HL-60 (cell line): ENCODE data around the gene ARMC9.

Experiments
- DNase-seq, 2 experiments: peaks; one replicate each; pipeline ENCODE4 v3.0.0-alpha.2; 2010 to 2020; ENCODE audit warnings: low read depth in 1 of 2, low spot score in 1 of 2
- H3K27ac ChIP-seq: fragments of 250-450 bp; sonication (Bioruptor Pico); replicated peaks from 2 replicates; pipeline ENCODE4 v1.5.1; 2020; ENCODE audit warnings: mild to moderate bottlenecking, moderate library complexity
- H3K27me3 ChIP-seq: fragments of 250-450 bp; sonication (Bioruptor Pico); 2 replicates; pipeline ENCODE4 v1.5.1; 2021; ENCODE audit warnings: mild to moderate bottlenecking, moderate library complexity; ENCODE audit not compliant: insufficient read depth, poor library complexity, severe bottlenecking
- H3K4me3 ChIP-seq: replicated peaks from 2 replicates; pipeline ENCODE4 v1.5.1; 2011; ENCODE audit warnings: mild to moderate bottlenecking, control low read depth, low read length; ENCODE audit not compliant: insufficient read depth
- CTCF ChIP-seq: IDR thresholded peaks from one replicate; pipeline ENCODE4 v1.5.1; 2011; ENCODE audit warnings: low read length, control low read depth, inconsistent platforms; ENCODE audit not compliant: insufficient read depth
- GABPA ChIP-seq: IDR thresholded peaks from 2 replicates; pipeline ENCODE4 v1.6.1; 2012; ENCODE audit warnings: low read depth
- POLR2AphosphoS5 ChIP-seq: IDR thresholded peaks from 2 replicates; pipeline ENCODE4 v1.6.1; 2012; ENCODE audit warnings: low read depth
- REST ChIP-seq: IDR thresholded peaks from 2 replicates; pipeline ENCODE4 v1.6.1; 2012; ENCODE audit warnings: low read depth; ENCODE audit not compliant: insufficient replicate concordance
- SPI1 ChIP-seq: IDR thresholded peaks from 2 replicates; pipeline ENCODE4 v1.6.1; 2012; ENCODE audit warnings: low read depth, mild to moderate bottlenecking, borderline replicate concordance

The ARMC9 gene

GRCh38 chr2:231160701-231161100, 37.7 kb upstream of the ARMC9 start:
- no peak for TF ChIP-seq SPI1
- no peak for TF ChIP-seq POLR2AphosphoS5
- no peak for TF ChIP-seq GABPA
- no peak for TF ChIP-seq REST
- no peak for TF ChIP-seq CTCF
- H3K27me3 ChIP-seq, result no peaks in the 10 kb centered on the region
- H3K27ac ChIP-seq, result no peak overlapping the region
- H3K4me3 ChIP-seq, result no peak overlapping the region
- DNase-seq, result no peak

GRCh38 chr2:231161252-231161839, 37.1 kb upstream of the ARMC9 start:
- no peaks in the 10 kb centered on the region for H3K27me3 ChIP-seq
- DNase-seq, result no peak
- H3K27ac ChIP-seq, result no peak overlapping the region

More at GRCh38 chr2:231161252-231161839, 37.1 kb upstream of the ARMC9 start:
- no peak overlapping the region for H3K4me3 ChIP-seq
- TF ChIP-seq GABPA, result no peak
- no peak for TF ChIP-seq REST
- no peak for TF ChIP-seq CTCF
- TF ChIP-seq SPI1, result no peak
- no peak for TF ChIP-seq POLR2AphosphoS5
